ENCODE results near the gene IGFBP2. TPM values are rescaled to one million over a fixed set of nuclear protein-coding genes. Genes with fewer than 3 reads are reported as not detected.

The IGFBP2 gene
- total and polyA plus RNA-seq, 2 of the 13 experiments (the other 11 are each of a cell fraction or from before 2014, with no cell fraction given): 2.0 to 5.8 TPM

DNA sequence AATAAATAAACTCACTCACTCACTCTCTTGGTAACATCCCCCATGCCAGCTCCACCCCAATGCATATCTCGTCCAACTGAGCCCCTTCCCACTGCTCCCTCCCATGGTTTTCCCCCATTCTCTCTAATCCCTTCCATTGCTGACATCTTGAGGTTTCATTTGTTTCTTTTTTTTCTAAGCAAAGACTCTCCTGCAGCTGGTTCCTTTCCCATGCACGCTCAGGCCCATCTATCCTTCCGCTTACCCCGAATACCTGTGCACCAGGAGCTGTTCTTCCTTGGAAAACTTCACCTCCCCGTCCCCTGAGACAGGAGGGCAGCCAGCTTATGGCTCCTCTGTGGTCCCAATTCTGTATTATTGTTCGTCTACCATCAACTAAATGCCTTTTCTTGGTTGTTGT is 41.7 kb upstream of the IGFBP2 start:
- Histone ChIP-seq H3K9me3 (ENCODE audit: low read length) (no peaks in the 10 kb centered on the region), H3K79me2 (ENCODE audit: insufficient read depth, low read length) (no peaks in the 10 kb centered on the region), H3K4me1 (ENCODE audit: insufficient read depth, low read length) (no peaks in the 10 kb centered on the region), H3K4me2 (ENCODE audit: low read depth, low read length) (no peak overlapping the region), H3K4me3 (replicated peaks in 1 of 3; ENCODE audit: insufficient read depth in 1 of 3, low read depth in 2 of 3, low read length in 3 of 3) (no peak overlapping the region), H2AFZ (ENCODE audit: low read length) (no peak overlapping the region), H3K27me3 (ENCODE audit: control insufficient read depth in 1 of 2, insufficient read depth in 2 of 2, low read length in 2 of 2) (peaks cover 2 to 55% of the 10 kb centered on the region in 2 experiments; a peak in 4 of 5 replicates), H3K27ac (ENCODE audit: extremely low read length, insufficient read depth, low read length) (no peak overlapping the region), H4K20me1 (ENCODE audit: insufficient read depth, low read length) (no peaks in the 10 kb centered on the region), H3K9ac (ENCODE audit: insufficient read depth, low read depth, low read length) (no peak overlapping the region), H3K36me3 (replicated peaks in 1 of 2; ENCODE audit: control insufficient read depth in 1 of 2, insufficient read depth in 2 of 2, low read length in 2 of 2) (no peaks in the 10 kb centered on the region)
- no peak for DNase-seq (ENCODE audit: low spot score)
- intact Hi-C loops (cut with micrococcal nuclease; ENCODE audit: unreplicated experiment) (no loop called here), in situ Hi-C loops (cut with HindIII; ENCODE audit: extremely low pct_ligation_motif_present, low pct_unique_long_range_greater_than_20kb) (no loop called here)
- ChIA-PET POLR2A (no interaction called here), CTCF (ENCODE audit: low intra/inter-chr PET ratio, low total read pairs) (interaction anchor here (0.9 kb wide), 1 partner anchor 74 kb away, joined by 3 read pairs; no protein-coding TSS in a partner anchor)
- no TSS peak for BruUV-seq (replicated peaks)
- TF ChIP-seq, protein P1, sequence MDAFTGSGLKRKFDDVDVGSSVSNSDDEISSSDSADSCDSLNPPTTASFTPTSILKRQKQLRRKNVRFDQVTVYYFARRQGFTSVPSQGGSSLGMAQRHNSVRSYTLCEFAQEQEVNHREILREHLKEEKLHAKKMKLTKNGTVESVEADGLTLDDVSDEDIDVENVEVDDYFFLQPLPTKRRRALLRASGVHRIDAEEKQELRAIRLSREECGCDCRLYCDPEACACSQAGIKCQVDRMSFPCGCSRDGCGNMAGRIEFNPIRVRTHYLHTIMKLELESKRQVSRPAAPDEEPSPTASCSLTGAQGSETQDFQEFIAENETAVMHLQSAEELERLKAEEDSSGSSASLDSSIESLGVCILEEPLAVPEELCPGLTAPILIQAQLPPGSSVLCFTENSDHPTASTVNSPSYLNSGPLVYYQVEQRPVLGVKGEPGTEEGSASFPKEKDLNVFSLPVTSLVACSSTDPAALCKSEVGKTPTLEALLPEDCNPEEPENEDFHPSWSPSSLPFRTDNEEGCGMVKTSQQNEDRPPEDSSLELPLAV (CRISPR knock-in tag; conservative IDR thresholded peaks at IDR 0.05; ENCODE audit: low read depth): no peak
- TF ChIP-seq ZNF850 (CRISPR knock-in tag; conservative IDR thresholded peaks at IDR 0.05) (no peak), RFX1 (IDR thresholded peaks at IDR 0.05) (no peak), ZNF12 (CRISPR knock-in tag; IDR thresholded peaks at IDR 0.05) (no peak), MATR3 (CRISPR knock-in tag; IDR thresholded peaks at IDR 0.05) (no peak), AGO2 (optimal IDR thresholded peaks at IDR 0.05; ENCODE audit: low read depth, low read length) (no peak), KDM5B (CRISPR knock-in tag; IDR thresholded peaks at IDR 0.05; ENCODE audit: borderline replicate concordance) (no peak), ZSCAN25 (CRISPR knock-in tag; IDR thresholded peaks at IDR 0.05) (no peak), ZNF138 (CRISPR knock-in tag; IDR thresholded peaks at IDR 0.05; ENCODE audit: low read depth) (no peak), KDM1A (CRISPR knock-in tag; IDR thresholded peaks at IDR 0.05) (no peak), ZBTB38 (CRISPR knock-in tag; IDR thresholded peaks at IDR 0.05) (no peak), ZNF460 (CRISPR knock-in tag; IDR thresholded peaks at IDR 0.05; ENCODE audit: borderline replicate concordance) (no peak), HOXA5 (CRISPR knock-in tag; IDR thresholded peaks at IDR 0.05) (no peak), REL (CRISPR knock-in tag; conservative IDR thresholded peaks at IDR 0.05) (no peak)
- TF ChIP-seq, protein P2, sequence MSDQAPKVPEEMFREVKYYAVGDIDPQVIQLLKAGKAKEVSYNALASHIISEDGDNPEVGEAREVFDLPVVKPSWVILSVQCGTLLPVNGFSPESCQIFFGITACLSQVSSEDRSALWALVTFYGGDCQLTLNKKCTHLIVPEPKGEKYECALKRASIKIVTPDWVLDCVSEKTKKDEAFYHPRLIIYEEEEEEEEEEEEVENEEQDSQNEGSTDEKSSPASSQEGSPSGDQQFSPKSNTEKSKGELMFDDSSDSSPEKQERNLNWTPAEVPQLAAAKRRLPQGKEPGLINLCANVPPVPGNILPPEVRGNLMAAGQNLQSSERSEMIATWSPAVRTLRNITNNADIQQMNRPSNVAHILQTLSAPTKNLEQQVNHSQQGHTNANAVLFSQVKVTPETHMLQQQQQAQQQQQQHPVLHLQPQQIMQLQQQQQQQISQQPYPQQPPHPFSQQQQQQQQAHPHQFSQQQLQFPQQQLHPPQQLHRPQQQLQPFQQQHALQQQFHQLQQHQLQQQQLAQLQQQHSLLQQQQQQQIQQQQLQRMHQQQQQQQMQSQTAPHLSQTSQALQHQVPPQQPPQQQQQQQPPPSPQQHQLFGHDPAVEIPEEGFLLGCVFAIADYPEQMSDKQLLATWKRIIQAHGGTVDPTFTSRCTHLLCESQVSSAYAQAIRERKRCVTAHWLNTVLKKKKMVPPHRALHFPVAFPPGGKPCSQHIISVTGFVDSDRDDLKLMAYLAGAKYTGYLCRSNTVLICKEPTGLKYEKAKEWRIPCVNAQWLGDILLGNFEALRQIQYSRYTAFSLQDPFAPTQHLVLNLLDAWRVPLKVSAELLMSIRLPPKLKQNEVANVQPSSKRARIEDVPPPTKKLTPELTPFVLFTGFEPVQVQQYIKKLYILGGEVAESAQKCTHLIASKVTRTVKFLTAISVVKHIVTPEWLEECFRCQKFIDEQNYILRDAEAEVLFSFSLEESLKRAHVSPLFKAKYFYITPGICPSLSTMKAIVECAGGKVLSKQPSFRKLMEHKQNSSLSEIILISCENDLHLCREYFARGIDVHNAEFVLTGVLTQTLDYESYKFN (CRISPR knock-in tag; conservative IDR thresholded peaks at IDR 0.05): no peak
- WGBS (ENCODE audit: low lambda C conversion rate): 26% methylated on average over 6 of the region's 6 CpGs
- ATAC-seq: no peak
- FAIRE-seq: no peak
